Psoas muscle (tissue), 8 donors: ENCODE results near the gene FERMT2. TPM values are rescaled to one million over a fixed set of nuclear protein-coding genes. Genes with fewer than 3 reads are reported as not detected.

Source experiments
- ATAC-seq, 4 donors: fragments of 200-7000 bp; cut with Tn5 transposase; one replicate each; pipeline ENCODE4 v1.9.1; 2020; ENCODE audit warnings: moderate library complexity in 3 of 4, mild to moderate bottlenecking in 2 of 4
- DNase-seq, 2 donors: peaks; one replicate each; pipeline ENCODE4 v3.0.0-alpha.2; 2020
- H3K27ac ChIP-seq: fragments of 200-600 bp; one replicate; pipeline ENCODE4 v1.8.0; 2022
- H3K27me3 ChIP-seq, 3 donors: fragments of 200-600 bp in 1 of 3; one replicate each; pipeline versions ENCODE4 v1.6.1 to v1.8.0; 2013 to 2022; ENCODE audit warnings: low read length in 2 of 3, mild to moderate bottlenecking in 2 of 3, moderate library complexity in 1 of 3; ENCODE audit not compliant: insufficient read depth in 3 of 3
- H3K36me3 ChIP-seq, 2 donors: fragments of 200-600 bp in 1 of 2; one replicate each; pipeline versions ENCODE4 v1.6.1 to v1.8.0; 2013 to 2022; ENCODE audit warnings: low read depth in 1 of 2, mild to moderate bottlenecking in 1 of 2, moderate library complexity in 1 of 2; ENCODE audit not compliant: insufficient read depth in 1 of 2
- H3K4me1 ChIP-seq: fragments of 200-600 bp; one replicate; pipeline ENCODE4 v1.8.0; 2022
- H3K4me3 ChIP-seq: fragments of 200-600 bp; one replicate; pipeline ENCODE4 v1.8.0; 2022; ENCODE audit warnings: mild to moderate bottlenecking
- H3K9me3 ChIP-seq: fragments of 200-600 bp; one replicate; pipeline ENCODE4 v1.8.0; 2022
- WGBS, 3 donors: extraction: QIAGEN DNeasy Blood & Tissue Kit; methylation state at CpG; one replicate each; pipeline versions ENCODE4 v1.1.6 to v1.1.7; 2013; 5-methylcytosine and 5-hydroxymethylcytosine counted together
- intact Hi-C, 2 donors: fragments of 100-400 bp; cut with DNase I; formaldehyde crosslinking; loops; one replicate each; pipeline versions ENCODE4 v1.11.0 to v1.14.2; 2022
- polyA plus RNA-seq, 3 donors: library from polyadenylated mRNA; stranded (reverse); fragments of 200-250 nt; gene quantifications; one replicate each; pipeline ENCODE4 v1.2.3, GENCODE V29; 2013
- total RNA-seq, 4 donors: library from RNA; stranded (reverse); fragmentation: NEBNext Ultra II Directional in 2 of 4; extraction: Animal tissue kit (Norgen Biotek cat#: 25700) in 2 of 4; gene quantifications; one replicate each; pipeline versions ENCODE4 v1.2.1 to v1.2.4, GENCODE V29; 2021 to 2023
- TF ChIP-seq, protein P1 (sequence below): fragments of 200-600 bp; IDR thresholded peaks from one replicate; pipeline ENCODE4 v1.8.0; 2022; ENCODE audit warnings: antibody characterized with exemption
- donor health status: healthy with polysubstance abuse.
- donor health status: DM: no; HTN: no; CAD: no; lungs with moderate emphysema.
- donor health status: Bipolar disorder and iron deficiency.
- donor health status: healthy.
- donor health status: DM: yes; HTN: yes; CAD: no.
- donor health status: DM: no; HTN: no; CAD: no.
- donor health status: DM: no; HTN: no; CAD: no.
- donor health status: DM: yes; HTN: yes; CAD: no.

FERMT2 gene
- total and polyA plus RNA-seq, 7 donors, result 36.6 to 219 (median 78.3) TPM

DNA sequence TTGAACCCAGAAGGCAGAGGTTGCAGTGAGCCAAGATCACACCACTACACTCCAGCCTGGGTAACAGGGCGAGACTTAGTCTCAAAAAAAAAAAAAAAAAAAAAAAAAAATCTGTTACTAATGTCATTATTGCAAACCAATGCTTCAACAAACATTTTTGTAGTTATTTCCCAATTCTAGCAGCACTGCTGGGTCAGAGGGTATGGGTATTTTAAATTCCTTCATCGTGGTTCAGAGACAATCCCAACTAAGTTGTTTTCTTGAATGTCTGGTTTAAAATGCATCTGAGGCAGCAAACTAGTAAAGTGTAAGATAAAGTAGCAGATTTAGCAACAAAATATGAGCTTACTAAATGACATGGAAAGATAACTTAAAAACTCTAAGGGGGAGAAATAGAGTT lies 65.6 kb downstream of the FERMT2 start:
- Histone ChIP-seq H3K27ac (no peak overlapping the region), H3K9me3 (no peaks in the 10 kb centered on the region), H3K4me1 (no peaks in the 10 kb centered on the region), H3K4me3 (no peak overlapping the region), H3K27me3 (no peaks in the 10 kb centered on the region), H3K36me3 (peaks cover 7 to 52% of the 10 kb centered on the region in 2 donors)
- WGBS, 3 donors, result 64 to 84% (median 75%) methylated on average over 2 of the region's 2 CpGs
- intact Hi-C loops, result loop anchor here in 1 of 2 donors (10.0 kb wide), 1 partner anchor 70 kb away; the partner anchor contains the start of gene FERMT2
- DNase-seq (no peak), ATAC-seq (no peak)
- TF ChIP-seq, protein P1, sequence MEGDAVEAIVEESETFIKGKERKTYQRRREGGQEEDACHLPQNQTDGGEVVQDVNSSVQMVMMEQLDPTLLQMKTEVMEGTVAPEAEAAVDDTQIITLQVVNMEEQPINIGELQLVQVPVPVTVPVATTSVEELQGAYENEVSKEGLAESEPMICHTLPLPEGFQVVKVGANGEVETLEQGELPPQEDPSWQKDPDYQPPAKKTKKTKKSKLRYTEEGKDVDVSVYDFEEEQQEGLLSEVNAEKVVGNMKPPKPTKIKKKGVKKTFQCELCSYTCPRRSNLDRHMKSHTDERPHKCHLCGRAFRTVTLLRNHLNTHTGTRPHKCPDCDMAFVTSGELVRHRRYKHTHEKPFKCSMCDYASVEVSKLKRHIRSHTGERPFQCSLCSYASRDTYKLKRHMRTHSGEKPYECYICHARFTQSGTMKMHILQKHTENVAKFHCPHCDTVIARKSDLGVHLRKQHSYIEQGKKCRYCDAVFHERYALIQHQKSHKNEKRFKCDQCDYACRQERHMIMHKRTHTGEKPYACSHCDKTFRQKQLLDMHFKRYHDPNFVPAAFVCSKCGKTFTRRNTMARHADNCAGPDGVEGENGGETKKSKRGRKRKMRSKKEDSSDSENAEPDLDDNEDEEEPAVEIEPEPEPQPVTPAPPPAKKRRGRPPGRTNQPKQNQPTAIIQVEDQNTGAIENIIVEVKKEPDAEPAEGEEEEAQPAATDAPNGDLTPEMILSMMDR, result no peak

DNA sequence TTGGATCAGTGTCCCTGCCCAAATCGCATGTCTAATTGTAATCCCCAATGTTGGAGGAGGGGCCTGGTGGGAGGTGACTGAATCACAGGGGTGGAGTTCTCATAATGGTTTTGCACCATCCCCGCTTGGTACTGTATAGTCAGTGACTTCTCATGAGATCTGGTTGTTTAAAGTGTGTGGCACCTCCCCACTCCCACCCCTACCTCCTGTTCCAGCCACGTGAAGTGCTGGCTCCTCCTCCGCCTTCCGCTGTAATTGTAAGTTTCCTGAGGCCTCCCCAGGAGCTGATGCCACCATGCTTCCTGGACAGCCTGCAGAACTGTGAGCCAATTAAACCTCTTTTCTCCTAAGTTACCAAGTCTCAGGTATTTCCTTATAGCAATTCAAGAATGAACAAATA lies 67.2 kb downstream of the FERMT2 start:
- H3K27me3 ChIP-seq, result no peaks in the 10 kb centered on the region
- ATAC-seq (no peak), DNase-seq (no peak)
- no peaks in the 10 kb centered on the region for H3K4me1 ChIP-seq
- intact Hi-C loops, result loop anchor here in 1 of 2 donors (10.0 kb wide), 1 partner anchor 71 kb away; the partner anchor contains the start of gene FERMT2
- no peak overlapping the region for H3K4me3 ChIP-seq
- peaks cover 0 to 54% of the 10 kb centered on the region in 2 donors for H3K36me3 ChIP-seq
- TF ChIP-seq, protein P1, result no peak
- H3K27ac ChIP-seq, result no peak overlapping the region
- H3K9me3 ChIP-seq, result no peaks in the 10 kb centered on the region
- WGBS, 3 donors, result 86 to 89% (median 87%) methylated on average over 5 of the region's 5 CpGs

DNA sequence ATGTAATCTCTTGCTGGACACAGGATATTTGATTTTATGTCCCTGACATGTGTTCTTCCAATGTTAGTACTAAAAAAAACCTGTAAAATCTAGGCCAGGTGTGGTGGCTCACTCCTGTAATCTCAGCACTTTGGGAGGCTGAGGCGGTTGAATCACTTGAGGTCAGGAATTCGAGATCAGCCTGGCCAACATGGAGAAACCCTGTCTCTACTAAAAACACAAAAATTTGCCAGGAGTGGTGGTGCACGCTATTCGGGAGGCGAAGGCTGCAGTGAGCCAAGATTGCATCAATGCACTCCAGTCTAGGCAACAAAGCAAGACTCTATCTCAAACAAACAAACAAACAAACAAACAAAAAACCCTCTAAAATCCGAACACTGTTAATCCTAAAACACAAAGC lies 68.0 kb downstream of the FERMT2 start:
- intact Hi-C loops, result loop anchor here in 1 of 2 donors (10.0 kb wide), 1 partner anchor 72 kb away; the partner anchor contains the start of gene FERMT2
- H3K36me3 ChIP-seq, result peaks cover 0 to 61% of the 10 kb centered on the region in 2 donors
- peaks cover 2% of the 10 kb centered on the region for H3K4me1 ChIP-seq
- no peaks in the 10 kb centered on the region for H3K9me3 ChIP-seq
- no peak for ATAC-seq
- WGBS, 3 donors, result 87 to 91% (median 87%) methylated on average over 6 of the region's 6 CpGs
- TF ChIP-seq, protein P1, result no peak
- no peak overlapping the region for H3K27ac ChIP-seq
- H3K27me3 ChIP-seq, result no peaks in the 10 kb centered on the region
- DNase-seq, result no peak
- H3K4me3 ChIP-seq, result no peak overlapping the region

DNA sequence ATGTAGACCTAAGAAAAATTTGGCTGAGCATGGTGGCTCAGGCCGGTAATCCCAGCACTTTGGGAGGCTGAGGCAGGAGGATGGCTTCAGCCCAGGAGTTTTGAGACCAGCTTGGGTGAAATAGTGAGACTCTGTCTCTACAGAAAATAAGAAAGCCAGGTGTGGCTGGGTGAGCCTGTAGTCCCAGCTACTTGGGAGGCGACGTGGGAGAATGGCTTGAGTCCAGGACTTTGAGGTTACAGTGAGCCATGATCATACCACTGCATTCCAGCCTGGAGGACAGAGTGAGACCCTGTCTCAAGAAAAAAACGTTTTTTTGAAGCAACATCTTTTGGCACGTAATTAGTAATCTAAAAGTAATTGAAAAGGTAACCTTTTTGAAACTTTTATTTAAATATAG lies 70.9 kb downstream of the FERMT2 start:
- H3K4me1 ChIP-seq, result peaks cover 6% of the 10 kb centered on the region
- DNase-seq, result no peak
- no peak for ATAC-seq
- no peak overlapping the region for H3K27ac ChIP-seq
- TF ChIP-seq, protein P1, result no peak
- intact Hi-C loops, result loop anchor here (10.0 kb wide), 1 partner anchor 75 kb away; the partner anchor contains the start of gene FERMT2 (in 2 of the 2)
- no peaks in the 10 kb centered on the region for H3K27me3 ChIP-seq
- no peak overlapping the region for H3K4me3 ChIP-seq
- WGBS, 3 donors, result 73 to 88% (median 81%) methylated on average over 5 of the region's 5 CpGs
- peaks cover 6 to 74% of the 10 kb centered on the region in 2 donors for H3K36me3 ChIP-seq
- H3K9me3 ChIP-seq, result no peaks in the 10 kb centered on the region

DNA sequence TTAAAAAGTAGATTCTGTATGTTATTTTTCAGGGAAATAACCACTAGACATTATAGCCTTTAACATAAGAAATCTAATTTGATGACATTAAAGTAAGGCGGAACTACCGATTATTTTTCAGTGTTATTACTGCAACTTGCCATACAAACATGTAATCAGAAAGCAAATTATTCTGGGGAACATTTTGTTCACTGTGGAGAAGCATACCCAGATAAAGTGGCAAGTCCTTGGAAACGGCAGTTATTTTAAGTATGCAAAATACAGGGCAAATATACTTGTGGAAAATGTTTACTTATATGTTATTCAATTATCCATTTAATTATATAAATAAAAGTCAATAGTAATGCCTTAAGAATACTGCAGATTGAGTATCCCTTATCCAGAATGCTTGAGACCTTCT lies 71.9 kb downstream of the FERMT2 start:
- no peak overlapping the region for H3K27ac ChIP-seq
- TF ChIP-seq, protein P1, result no peak
- H3K36me3 ChIP-seq, result peaks cover 6 to 74% of the 10 kb centered on the region in 2 donors
- no peak for ATAC-seq
- intact Hi-C loops, result loop anchor here in 1 of 2 donors (10.0 kb wide), 1 partner anchor 76 kb away; the partner anchor contains the start of gene FERMT2
- peaks cover 6% of the 10 kb centered on the region for H3K4me1 ChIP-seq
- H3K9me3 ChIP-seq, result no peaks in the 10 kb centered on the region
- H3K27me3 ChIP-seq, result no peaks in the 10 kb centered on the region
- no peak for DNase-seq
- H3K4me3 ChIP-seq, result no peak overlapping the region
- 80 to 98% (median 95%) methylated on average over 3 of the region's 3 CpGs for WGBS, 3 donors
